ENCODE measurements around the gene CPM. TPM values are rescaled to one million over a fixed set of nuclear protein-coding genes. Genes with fewer than 3 reads are reported as not detected.

The CPM gene
- total and polyA plus RNA-seq, 2 of the 4 experiments (the other 2 are of a cell fraction): 2.0 to 8.8 TPM

DNA sequence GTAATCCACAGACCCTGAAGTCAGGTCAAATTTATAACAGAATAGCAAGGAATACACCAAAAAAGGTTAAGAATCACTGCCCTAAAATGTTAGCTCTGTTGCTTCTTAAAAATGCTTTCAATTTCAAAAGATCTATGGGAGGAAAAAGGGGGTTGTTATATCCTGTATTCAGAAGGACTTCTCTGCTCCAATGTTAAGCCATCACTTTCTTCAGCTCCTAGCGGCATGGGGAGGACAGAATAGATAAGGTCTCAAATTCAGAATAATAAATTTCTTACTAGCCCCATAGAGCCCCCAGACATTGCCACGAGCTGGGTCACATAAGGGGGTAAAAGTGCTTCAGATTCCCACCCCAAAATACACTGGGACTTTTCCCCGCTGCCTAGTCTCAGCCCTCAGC lies 49.8 kb downstream of the CPM start:
- H2AK5ac ChIP-seq (ENCODE audit: low read depth, low read length): no peak overlapping the region
- H2BK20ac ChIP-seq (ENCODE audit: low read depth, low read length): no peak overlapping the region
- no peak overlapping the region for H2BK15ac ChIP-seq (ENCODE audit: low read depth, low read length)
- H3K4me2 ChIP-seq (ENCODE audit: low read depth, low read length): no peak overlapping the region
- in situ Hi-C loops (cut with MboI; ENCODE audit: low sequenced_read_pairs): no loop called here
- no peak overlapping the region for H2AK9ac ChIP-seq (replicated peaks; ENCODE audit: low read depth, low read length, poor library complexity)
- no peak overlapping the region for H3K4me3 ChIP-seq (ENCODE audit: insufficient read depth, low read depth, low read length)
- H3K4ac ChIP-seq (ENCODE audit: low read depth, low read length): no peak overlapping the region
- no peak overlapping the region for H2BK120ac ChIP-seq (ENCODE audit: low read depth, low read length)
- ChIA-PET CTCF (interaction anchor here (0.7 kb wide), 1 partner anchor 77 kb away, joined by 3 read pairs; no protein-coding TSS in a partner anchor), POLR2A (ENCODE audit: unreplicated experiment) (no interaction called here)
- no peak overlapping the region for H3K9ac ChIP-seq (ENCODE audit: low read depth, low read length)
- H3K9me1 ChIP-seq (ENCODE audit: insufficient read depth, low read length): no peaks in the 10 kb centered on the region
- H3K4me1 ChIP-seq (ENCODE audit: control insufficient read depth, insufficient read depth, low read length): no peaks in the 10 kb centered on the region
- no peak overlapping the region for H3K23ac ChIP-seq (ENCODE audit: low read depth, low read length)
- intact Hi-C loops (cut with micrococcal nuclease): no loop called here
- no peak overlapping the region for H4K91ac ChIP-seq (ENCODE audit: insufficient read depth, low read depth, low read length)
- no peak overlapping the region for H3K14ac ChIP-seq (replicated peaks; ENCODE audit: low read depth, low read length)
- H4K20me1 ChIP-seq (ENCODE audit: insufficient read depth, low read length): no peaks in the 10 kb centered on the region
- ATAC-seq (ENCODE audit: low read depth): no peak
- no peak overlapping the region for H2AFZ ChIP-seq (replicated peaks; ENCODE audit: low read length, poor library complexity)
- H3K18ac ChIP-seq (ENCODE audit: low read depth, low read length): no peak overlapping the region
- no peak overlapping the region for H2BK5ac ChIP-seq (ENCODE audit: low read depth, low read length, poor library complexity, severe bottlenecking)
- TF ChIP-seq, protein P1, sequence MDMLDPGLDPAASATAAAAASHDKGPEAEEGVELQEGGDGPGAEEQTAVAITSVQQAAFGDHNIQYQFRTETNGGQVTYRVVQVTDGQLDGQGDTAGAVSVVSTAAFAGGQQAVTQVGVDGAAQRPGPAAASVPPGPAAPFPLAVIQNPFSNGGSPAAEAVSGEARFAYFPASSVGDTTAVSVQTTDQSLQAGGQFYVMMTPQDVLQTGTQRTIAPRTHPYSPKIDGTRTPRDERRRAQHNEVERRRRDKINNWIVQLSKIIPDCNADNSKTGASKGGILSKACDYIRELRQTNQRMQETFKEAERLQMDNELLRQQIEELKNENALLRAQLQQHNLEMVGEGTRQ (IDR thresholded peaks at IDR 0.05; ENCODE audit: low read depth, low read length): no peak
- TF ChIP-seq ELK1 (IDR thresholded peaks at IDR 0.05; ENCODE audit: borderline replicate concordance, low read depth, low read length) (no peak), RAD21 (IDR thresholded peaks at IDR 0.05; ENCODE audit: low read length) (no peak)
- no CpG with 5 or more reads among the region's 3 CpGs for WGBS, 2 experiments (ENCODE audit: extremely low coverage in 2 of 2, insufficient read length in 1 of 2)
- H3K36me3 ChIP-seq (ENCODE audit: control insufficient read depth, insufficient read depth, low read length): no peaks in the 10 kb centered on the region
- H3K9me3 ChIP-seq (ENCODE audit: control insufficient read depth, insufficient read depth, low read length): peaks cover 5% of the 10 kb centered on the region
- dilution Hi-C loops (cut with HindIII; ENCODE audit: low sequenced_read_pairs, unreplicated experiment): no loop called here
- H3K56ac ChIP-seq (ENCODE audit: extremely low read depth, insufficient read depth, low read length): no peak overlapping the region
- DNase-seq: no peak
- no peaks in the 10 kb centered on the region for H3K79me1 ChIP-seq (ENCODE audit: low read depth in 1 of 2, low read length in 2 of 2)
- no TSS peak for BruUV-seq (replicated peaks)
- H4K8ac ChIP-seq (ENCODE audit: low read depth in 2 of 2, low read length in 2 of 2): no peak overlapping the region
- H4K5ac ChIP-seq (ENCODE audit: low read depth, low read length): no peak overlapping the region
- no peak overlapping the region for H3K27ac ChIP-seq (ENCODE audit: insufficient read depth, low read length)
- no peaks in the 10 kb centered on the region for H3K27me3 ChIP-seq (ENCODE audit: control insufficient read depth, insufficient read depth, low read length)
